NCI-H2196 treated with DMSO at 0.1 percent for 48 hours (cell line): Measurements from ENCODE around the gene KLF6.

ENCODE experiments used
- DNase-seq: peaks from one replicate; lab custom pipeline; 2025; ENCODE audit not compliant: unreplicated experiment; lab: John Stamatoyannopoulos, UW

KLF6 gene

DNA sequence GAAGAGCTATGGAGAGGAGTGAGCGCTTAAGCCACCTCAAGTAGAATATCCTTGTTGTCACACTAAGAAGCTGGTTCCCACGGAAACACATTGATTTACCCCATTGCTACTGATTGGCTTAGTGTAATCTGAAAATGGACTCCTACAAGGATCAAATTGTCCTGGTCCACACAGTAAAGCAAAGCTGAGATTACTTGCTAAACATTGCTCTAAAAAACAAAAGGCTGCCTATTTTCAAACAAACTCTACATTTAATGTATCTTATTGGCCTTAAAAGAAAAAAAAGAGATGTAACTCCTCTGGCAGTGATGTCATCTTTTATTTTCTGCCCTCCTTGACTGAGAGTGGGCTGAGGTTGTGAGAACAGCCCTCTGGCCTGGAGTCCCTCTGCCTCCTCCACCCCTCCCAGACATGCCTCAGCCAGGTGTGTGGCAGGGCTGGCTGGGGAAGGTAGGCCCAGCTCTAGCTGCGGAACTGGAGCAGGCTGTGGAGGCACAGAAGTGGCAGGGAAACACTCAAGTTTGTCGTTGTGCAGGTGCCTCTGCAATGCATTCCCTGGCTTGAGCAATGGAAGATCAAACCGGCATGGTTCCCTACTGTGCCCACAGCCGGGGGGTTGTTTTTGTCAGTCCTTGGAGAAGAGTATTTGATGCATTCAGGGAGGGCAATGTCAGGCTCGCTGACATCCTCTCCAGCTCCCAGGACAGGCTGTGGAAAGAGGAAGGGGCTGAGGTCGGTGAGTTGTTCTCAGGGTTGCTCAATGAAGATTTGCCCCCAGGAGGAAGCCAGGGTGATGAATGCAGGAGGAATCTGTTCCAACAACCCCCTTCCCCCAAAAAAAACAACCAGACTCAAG is 9.1 kb downstream of the KLF6 start:
- DNase-seq: no peak

DNA sequence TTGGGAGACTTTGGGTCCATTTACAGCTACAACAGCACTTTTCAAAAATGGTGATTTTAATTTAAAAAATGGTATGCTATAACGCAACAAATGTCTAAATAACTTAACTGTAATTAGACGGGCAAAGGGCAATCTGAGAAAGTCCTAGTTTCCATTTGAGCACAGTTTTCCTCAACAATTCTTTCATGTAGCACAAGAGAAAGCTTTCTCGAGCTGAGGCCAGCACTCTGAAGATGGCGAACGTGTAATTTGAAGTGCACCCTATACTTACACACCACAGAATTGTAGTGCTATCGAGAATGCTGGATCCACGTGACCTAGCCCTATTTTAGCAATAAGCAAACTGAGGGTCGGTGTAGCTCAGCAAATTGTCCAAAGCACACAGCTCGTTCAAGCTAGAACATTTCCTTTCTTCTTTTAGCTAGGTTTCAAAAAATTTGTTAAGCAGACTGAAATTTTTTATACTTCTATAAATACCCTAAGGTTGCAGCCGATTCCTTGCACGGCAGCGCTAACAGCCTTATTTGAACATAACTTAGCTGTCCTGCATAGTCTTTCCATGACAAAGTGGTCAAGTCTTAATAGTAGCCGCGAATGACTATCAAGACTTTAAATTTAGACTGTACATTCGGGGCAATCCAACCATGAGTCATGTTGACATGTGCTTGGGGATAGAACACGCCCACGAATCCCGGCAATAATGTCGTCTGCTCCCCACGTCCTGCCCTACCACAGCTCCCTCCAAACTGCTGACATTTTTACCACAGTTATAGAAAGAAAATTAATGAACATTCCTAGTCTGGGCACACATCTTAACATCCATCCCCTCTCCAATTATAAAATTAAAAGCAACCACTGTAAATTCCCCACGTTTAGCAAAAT is 10.0 kb downstream of the KLF6 start:
- no peak for DNase-seq

DNA sequence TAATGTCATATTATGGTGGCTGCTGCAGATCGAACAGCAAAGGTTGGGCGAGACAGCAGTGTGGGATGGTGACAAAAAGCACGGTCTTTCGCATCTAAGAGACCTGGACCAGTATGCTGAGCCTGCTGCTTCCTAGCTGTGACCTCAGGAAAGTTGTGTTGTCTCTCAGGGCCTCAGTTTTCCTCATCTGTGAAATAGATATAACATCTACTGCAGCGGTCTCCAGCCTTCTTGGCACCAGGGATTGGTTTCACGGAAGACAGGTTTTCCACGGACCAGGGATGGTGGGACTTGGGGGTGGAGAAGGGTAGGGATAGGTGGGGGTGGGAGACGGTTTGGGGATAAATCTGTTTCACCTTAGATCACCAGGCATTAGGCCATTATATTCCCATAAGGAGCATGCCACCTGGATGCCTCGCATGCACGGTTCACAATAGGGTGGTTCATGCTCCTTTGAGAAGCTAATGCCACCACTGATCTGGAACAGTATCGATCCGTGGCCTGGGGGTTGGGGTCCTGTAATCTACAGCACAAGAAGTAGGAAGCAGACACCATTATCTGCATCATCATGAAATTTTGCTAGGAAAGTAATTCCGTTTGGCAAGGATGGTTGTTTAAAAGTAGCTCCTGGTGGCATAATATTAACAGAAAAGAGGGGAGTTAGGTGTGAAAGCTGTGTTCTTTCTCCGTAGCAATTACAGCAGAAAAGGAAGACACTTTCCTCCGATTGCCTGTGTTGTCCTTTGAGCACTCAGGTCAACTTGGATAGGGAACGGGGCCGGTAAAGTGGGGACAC is 10.8 kb downstream of the KLF6 start:
- DNase-seq: no peak

DNA sequence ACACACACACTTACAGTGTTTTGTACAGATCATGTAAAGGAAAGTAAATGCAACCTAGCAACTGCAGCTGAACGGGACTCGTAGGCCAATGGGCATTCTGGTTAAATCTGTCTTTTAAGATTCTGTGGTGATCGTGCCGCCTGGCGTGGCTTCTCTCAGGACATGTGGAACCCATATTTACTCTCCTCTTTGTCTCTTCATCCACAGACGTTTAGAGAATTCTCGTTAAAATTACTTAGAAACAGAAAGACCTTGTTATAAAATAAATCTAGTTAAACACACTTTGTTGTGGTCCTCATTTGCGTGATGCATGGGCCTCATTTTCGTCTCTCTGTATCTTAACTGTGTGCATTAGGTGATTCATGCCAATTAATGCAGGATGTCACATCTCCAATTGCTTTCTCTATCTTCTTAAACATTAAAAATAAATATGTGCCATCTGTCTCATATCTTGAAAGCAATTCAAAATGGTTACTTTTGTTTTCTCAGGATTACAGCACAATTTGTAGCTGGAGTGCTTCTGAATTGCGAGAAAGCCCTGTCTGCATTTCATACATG is 11.5 kb downstream of the KLF6 start:
- DNase-seq: no peak

DNA sequence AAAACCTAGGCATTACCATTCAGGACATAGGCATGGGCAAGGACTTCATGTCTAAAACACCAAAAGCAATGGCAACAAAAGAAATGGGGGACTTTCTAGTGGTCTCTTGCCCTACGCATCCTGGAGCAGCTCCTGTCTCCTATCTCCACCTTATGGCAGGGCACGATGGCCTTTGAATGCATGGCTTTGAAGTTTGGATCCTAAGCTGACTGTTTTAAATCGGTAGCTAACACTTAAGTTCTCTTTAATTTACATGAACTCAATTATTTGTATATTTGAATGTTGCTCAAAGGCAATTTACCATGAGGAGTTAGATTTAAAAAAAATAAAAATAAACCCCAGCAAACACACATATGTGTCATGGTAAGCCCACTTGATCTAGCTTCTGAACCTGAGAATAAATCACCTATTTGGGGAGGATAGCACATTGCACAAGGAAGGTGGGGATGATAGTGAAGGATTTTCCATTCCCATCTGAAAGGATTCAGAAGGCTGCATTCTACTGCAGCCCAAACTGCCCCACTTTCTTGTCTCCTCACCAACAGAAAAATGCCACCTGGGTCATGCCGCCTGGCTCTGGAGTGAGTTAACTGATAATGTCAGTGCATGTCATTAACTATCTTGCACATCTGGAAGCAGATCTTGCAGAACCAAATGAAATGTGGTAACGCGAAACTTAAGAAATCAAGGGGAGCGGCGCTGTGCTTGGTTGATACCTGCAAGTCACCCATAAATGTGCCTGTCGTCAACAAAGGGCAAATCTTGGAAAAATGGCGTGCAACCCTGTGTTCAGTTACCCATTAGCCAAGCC is 12.4 kb downstream of the KLF6 start:
- DNase-seq: no peak

DNA sequence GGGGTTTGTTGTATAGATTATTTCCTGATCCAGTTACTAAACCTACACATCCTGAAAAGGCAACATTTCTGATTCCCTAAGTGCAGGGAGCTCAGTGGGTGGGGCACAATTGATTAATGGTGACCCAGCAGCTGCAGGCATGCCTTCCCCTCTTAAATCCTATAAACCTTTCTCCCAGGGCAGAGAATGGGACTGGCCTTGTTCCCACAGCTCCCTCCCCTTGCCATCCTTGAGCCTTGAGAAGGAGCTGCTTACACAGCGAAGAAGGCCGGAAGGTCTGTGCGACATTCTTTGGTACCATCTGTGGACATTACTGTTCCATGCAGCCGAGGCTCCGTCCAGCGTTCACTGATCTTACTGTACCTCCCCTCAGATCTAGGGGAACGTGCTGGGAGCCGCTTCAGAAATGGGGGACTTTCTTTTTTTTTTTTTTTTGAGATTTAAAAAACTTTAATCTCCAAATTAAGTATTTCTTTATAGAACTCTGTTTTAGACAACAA is 14.3 kb downstream of the KLF6 start:
- no peak for DNase-seq

DNA sequence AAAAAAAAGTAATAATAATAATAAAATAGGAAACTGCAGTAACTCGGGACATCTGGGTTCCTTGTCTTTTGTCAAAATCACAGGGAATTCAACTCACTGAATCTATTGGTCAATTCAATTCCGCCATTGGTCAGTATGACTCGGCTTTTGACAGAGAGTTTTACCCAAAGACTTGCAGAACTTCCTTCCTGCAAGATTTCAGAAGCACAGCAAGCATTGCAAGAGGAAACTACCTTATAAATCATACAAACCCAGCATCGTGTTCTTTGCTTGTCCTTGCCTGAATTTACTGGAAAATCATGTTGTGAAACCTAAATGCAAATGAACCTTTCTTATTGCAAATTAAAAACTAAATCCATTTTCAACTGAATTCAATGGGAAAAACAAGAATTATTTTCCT is 15.5 kb downstream of the KLF6 start:
- DNase-seq: no peak

DNA sequence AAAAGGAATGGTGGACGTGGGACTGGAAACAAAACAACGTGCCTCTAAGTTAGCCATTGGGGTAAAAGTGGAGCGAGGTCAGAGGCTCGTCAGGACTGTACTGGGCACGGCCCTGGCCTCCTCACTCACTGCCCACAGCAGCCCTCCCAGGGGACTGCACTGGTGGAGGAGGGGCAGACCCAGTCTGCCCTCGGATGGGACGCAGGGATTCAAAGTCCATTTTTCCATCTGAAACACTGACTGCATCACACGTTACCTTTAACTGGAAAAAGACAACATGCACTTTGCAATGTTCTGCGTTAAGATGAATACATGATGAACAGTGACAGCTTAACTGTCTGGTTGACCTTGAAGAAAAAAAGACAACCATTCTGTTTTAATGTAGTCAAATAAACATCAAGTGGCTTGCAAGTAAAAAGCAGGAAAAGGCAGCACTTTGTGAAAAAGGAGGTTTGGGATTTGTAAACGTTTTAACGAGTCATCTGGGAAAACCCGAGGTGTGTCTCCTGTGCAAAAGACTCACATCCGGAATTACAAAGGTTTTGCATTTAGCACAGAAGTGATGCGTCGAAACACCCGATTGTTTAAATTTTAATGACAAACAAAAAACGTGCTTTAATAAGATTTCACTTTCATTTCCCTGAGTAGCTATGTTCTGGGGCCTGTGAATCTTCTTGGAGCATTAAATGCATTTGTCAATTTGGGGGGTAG is 18.8 kb downstream of the KLF6 start:
- DNase-seq: no peak

DNA sequence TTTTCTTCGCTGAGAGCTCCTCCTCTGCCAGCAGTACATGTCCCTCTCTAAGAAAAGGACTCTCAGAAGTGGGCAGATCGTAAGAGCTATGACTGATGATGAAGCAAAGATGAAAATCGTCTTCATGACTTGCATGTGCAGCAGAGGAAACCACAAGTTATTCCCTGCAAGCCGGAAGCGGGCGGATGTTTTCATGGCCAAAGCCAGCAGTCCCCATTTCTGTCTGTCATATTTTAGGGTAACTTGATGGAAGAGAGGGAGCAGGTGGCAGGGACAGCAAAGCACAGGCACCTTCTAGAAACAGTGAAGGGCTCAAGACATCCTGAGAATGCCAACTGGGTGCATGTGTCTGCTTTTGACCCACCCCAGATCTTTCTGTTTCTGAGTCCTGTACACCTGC is 19.9 kb downstream of the KLF6 start:
- DNase-seq: no peak

DNA sequence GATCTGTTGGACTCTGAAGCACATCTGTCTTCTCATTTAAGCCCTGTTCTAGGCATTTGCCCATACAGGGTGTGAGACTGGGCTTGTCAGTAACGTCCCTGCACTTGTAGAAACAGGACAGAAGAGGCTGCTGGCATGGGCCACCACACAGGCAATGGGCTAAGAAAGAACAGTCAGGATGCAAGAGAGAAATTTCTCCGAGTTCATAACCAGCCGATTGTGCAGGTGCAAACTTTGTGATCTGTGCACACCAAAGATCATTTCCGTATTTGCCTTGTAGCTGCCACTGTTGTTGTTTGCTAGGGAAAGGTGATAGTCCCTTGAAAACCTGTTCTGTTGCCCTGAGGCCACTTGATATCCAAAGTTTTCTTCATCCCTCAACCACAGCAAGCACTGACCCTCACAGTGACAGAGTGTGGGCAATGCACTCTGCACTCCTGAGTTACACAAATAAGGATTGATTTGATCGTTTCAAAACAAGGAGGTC is 20.3 kb downstream of the KLF6 start:
- DNase-seq: no peak

DNA sequence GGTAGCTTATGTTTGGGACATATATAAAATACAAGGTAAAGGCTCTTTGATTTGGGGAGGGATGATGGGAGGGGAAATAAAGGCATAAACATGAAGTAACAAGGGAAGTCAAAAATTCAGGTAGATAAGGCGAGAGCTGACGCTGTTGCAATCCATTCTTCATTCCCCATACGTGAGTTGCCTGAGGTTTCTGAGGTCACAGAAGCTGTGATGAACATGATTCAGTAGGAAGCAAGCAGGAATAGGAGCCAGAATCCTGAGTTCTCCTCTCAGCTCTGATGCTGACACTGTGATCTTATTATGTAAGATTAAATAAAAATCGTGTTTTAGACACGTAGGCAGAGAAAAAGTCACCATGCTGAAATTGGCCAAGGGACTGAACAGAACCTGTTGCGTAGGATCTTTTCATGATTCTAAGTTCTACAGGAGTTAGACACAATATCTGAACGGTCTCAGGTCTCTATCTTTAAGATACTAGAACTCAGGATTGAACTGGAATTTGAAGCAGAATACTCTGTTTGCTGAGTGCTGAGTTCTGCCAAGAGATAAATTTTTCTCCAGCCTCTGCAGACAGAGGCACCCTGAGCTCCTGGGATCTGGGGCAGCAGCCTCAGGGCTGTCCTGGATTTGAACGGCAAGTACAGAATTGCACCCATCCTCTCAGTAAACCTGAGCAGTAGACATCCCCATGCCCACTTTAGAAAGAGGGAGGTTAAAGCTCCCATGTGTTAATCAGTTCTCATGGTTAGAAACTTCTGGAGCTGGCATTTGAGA is 21.0 kb downstream of the KLF6 start:
- no peak for DNase-seq

DNA sequence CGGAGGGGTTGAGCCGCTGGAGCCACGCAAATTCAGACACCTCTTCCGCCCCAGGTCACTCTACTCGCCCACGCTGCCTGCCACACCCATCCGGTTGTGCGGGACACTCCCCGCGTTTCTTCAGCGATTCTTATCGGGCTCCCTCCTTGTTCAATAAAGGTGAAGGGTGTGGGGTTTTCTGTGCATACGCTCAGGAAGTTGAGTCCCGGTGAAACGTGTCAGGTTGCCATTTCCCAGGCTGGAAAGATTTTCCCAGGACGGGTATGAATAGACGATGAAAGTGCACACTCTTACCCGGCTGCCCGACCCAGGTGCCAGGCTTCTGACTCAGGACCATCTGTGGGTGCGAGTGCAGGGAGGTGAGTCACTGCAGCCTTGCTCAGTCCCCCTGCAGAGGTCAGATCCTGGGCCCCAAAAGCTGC is 22.0 kb downstream of the KLF6 start:
- DNase-seq: no peak

DNA sequence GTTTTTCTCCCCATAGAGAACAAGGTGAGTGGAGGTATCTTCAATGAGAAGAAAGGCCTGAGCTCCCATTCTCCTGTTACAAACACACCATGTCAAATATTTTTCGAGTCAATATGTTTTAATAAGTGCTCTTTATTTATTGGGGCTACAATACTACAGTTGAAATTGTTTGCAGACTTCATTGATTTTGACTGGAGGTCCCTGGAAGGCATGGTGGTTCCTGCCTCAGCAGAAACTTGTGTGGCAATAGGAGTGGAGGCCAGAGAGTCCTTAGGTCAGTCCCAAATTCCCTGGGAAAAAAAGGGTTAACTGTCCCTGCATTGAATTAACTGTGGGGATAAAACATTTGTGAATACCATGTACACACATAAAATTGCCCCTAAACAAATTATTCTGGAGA is 22.7 kb downstream of the KLF6 start:
- no peak for DNase-seq

DNA sequence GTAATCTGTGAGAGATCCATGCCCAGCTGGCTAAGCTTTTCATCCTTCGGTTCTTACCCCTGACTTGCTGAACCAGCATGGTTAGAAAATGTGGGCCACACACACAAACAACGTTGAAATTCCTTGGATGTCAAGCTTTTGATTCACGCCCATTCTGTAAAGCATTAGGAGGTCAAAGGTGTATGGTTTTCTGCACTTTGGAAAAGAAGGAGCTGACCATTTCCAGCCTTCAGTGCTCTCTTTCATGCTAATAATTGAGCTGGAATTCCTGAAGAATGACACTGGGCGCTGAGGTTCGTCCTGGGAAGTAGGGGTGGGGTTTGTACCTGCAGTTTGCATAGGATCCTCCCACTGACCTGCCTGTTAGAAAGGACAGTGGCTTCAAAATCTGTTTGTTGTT is 23.1 kb downstream of the KLF6 start:
- no peak for DNase-seq

DNA sequence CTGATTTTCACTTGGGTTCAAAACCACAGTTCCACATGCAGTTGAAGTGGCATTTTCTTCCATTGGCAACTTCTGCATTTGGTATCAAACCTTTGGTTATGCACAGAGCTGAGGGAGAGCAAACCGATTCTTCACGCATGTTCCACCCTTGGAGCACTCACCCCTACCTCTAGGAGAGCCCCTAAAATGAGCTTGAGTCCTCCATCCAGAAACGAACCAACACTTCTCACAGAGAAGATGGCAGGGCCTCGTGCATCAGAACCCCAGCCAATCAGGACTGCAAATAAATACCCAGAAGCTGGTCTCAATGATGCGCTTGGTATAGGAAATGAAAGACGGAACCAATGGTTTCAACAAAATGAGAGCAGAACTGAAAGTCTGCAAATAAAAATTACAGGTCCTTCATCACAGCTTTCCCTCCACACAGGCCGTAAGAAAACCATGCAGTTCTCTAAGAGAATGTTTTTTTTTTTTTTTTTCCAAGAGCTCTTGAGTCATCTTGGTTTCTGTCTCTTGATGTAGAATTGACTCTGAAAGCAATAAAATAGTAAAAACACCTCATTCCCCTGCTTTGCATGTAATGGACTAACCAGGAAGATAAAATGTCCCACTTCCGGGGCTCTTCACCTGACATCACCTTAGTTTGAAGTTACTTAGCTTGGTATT is 23.9 kb downstream of the KLF6 start:
- DNase-seq: no peak

DNA sequence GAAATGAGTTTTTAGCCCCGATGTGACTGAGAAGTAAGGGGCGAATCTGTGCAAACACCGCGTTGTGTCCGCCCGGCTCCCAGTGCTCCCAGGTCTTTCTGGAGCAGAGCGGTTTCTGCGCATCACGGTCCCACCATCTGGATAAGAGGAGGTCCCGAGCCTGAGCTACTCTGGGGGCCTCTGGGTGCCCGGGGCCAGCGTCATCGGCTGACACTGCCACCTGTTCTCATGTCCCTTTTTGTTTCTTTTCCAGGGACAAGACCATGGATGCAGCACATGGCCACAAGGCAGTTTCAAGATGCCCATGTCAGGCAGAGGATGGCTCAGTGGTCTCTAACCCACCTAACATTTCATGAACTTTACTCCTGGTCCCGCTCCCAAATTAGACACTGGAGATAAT is 24.9 kb downstream of the KLF6 start:
- DNase-seq: no peak

DNA sequence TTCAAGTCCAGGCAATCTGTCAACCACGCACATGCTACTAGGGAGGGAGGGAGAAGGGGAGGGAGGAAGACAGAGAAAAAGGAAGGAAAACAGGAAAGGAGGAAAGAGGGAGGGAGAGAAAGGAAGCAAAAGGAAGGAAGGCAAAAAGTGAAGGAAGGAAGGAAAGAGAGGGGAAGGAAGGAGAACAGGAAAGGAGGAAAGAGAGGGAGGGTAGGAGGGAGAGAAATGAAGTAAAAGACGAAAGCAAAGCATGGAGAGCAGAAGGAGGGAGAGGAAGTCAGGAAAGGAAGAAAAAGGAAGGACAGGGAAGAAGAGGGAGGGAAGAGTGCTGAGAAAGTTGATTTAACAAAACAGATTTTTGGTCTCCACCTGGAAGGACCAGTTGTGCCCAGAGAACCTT is 25.6 kb downstream of the KLF6 start:
- no peak for DNase-seq

DNA sequence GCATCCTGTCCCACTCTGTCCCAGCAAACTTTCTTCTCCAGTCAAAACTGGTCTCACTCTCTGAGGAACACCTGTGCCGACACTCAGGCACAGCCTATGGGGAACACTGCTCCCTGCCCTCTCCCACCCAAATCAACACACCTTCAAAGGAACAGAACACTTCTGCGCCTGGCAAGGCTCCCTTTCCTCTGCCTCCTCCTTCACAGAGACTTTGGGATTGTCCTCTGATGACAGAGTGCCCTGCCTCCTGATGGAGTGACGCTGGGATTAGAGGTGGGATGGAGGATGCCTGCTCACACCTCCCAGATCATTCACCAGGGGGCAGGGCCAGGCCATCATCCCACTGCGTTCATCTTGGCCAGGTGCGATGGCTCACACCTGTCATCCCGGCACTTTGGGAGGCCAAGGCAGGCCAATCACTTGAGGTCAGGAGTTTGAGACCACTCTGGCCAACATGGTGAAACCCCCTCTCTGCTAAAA is 26.5 kb downstream of the KLF6 start:
- DNase-seq: no peak
